Measurements from ENCODE around the gene PTH2. TPM values are rescaled to one million over a fixed set of nuclear protein-coding genes. Genes with fewer than 3 reads are reported as not detected.
"Not testable (repeated sequence)": the region's sequence is repeated elsewhere in the genome, so short reads cannot be mapped to it uniquely, and the experiment has no call there.

The PTH2 gene
- total RNA-seq, 2 experiments from 2014 or later, result not detected

- H3K9me3 Mint-ChIP-seq (ENCODE audit: low read depth), result peaks cover 6% of the 10 kb centered on the region
- no peak for ATAC-seq
- no peak overlapping the region for H3K4me3 Mint-ChIP-seq
- peaks cover 18% of the 10 kb centered on the region for H3K27me3 Mint-ChIP-seq
- DNase-seq, result no peak
- CTCF ChIA-PET, result interaction anchor here (0.6 to 1.4 kb wide), 3 partner anchors 8 to 176 kb away, joined by 3 read pairs; no protein-coding TSS in a partner anchor
- H3K36me3 Mint-ChIP-seq, result no peaks in the 10 kb centered on the region
- H3K4me1 Mint-ChIP-seq, result no peaks in the 10 kb centered on the region
- no peak overlapping the region for H3K27ac Mint-ChIP-seq
Measured at GRCh38 chr19:49374665-49375434, 48.4 kb downstream of the PTH2 start.

- peaks cover 18% of the 10 kb centered on the region for H3K27me3 Mint-ChIP-seq
- H3K4me3 Mint-ChIP-seq; ATAC-seq; CTCF ChIA-PET; DNase-seq; H3K27ac Mint-ChIP-seq; H3K9me3 Mint-ChIP-seq (ENCODE audit: low read depth); H3K4me1 Mint-ChIP-seq; H3K36me3 Mint-ChIP-seq: not testable (repeated sequence)
Measured at GRCh38 chr19:49373174-49373573, 50.1 kb downstream of the PTH2 start.

Other genes starting within 250 kb of the PTH2 start
- gene SLC6A16, start 98.2 kb downstream of the PTH2 start, total RNA-seq, result 1 to 10 TPM; 2.5 to 2.7 TPM
- gene CD37, start 88.0 kb downstream of the PTH2 start, total RNA-seq, result 100 to 1,000 TPM; 126 to 177 TPM
- gene TEAD2, start 61.0 kb downstream of the PTH2 start, total RNA-seq, result not detected
- not detected for gene DKKL1, start 59.6 kb downstream of the PTH2 start, total RNA-seq
- under 1 TPM in 1 of 2 experiments, not detected in 1; 0.64 TPM for gene KASH5, start 35.2 kb downstream of the PTH2 start, total RNA-seq
- gene GFY, start 1.9 kb upstream of the PTH2 start, total RNA-seq, result not detected
- gene SLC17A7, start 18.1 kb upstream of the PTH2 start, total RNA-seq, result under 1 TPM; 0.19 to 0.55 TPM
- gene PIH1D1, start 28.4 kb upstream of the PTH2 start, total RNA-seq, result 100 to 1,000 TPM; 148 to 158 TPM
- 10 to 100 TPM; 37.2 to 45.2 TPM for gene ALDH16A1, start 29.8 kb upstream of the PTH2 start, total RNA-seq
- 100 to 1,000 TPM; 112 to 151 TPM for gene FLT3LG, start 50.8 kb upstream of the PTH2 start, total RNA-seq
- gene RPL13A, start 64.2 kb upstream of the PTH2 start, total RNA-seq, result 1,000 to 10,000 TPM; 2,143 to 2,523 TPM
- 1,000 to 10,000 TPM; 1,876 to 2,018 TPM for gene RPS11, start 73.0 kb upstream of the PTH2 start, total RNA-seq
- 1 to 10 TPM; 2.1 to 7.9 TPM for gene FCGRT, start 89.2 kb upstream of the PTH2 start, total RNA-seq
- gene RCN3, start 104.6 kb upstream of the PTH2 start, total RNA-seq, result under 1 TPM; 0.19 to 0.53 TPM
- 10 to 100 TPM; 77.3 to 96.1 TPM for gene NOSIP, start 157.1 kb upstream of the PTH2 start, total RNA-seq
- gene PRRG2, start 157.9 kb upstream of the PTH2 start, total RNA-seq, result 1 to 10 TPM in 1 of 2 experiments, under 1 TPM in 1; 0.49 to 2.4 TPM
- 10 to 100 TPM; 34.8 to 46.5 TPM for gene PRR12, start 167.7 kb upstream of the PTH2 start, total RNA-seq
- 1 to 10 TPM; 6.6 to 9.6 TPM for gene RRAS, start 216.7 kb upstream of the PTH2 start, total RNA-seq
- gene SCAF1, start 218.8 kb upstream of the PTH2 start, total RNA-seq, result 10 to 100 TPM; 78.8 to 79.3 TPM
- 100 to 1,000 TPM; 159 to 170 TPM for gene IRF3, start 242.4 kb upstream of the PTH2 start, total RNA-seq
- 10 to 100 TPM; 90.6 to 94.5 TPM for gene BCL2L12, start 242.5 kb upstream of the PTH2 start, total RNA-seq